Fibroblast of pulmonary artery (primary cell): ENCODE data around the gene DAD1.
"Not testable (repeated sequence)": the region's sequence is repeated elsewhere in the genome, so short reads cannot be mapped to it uniquely, and the experiment has no call there.

Source experiments
- DNase-seq: peaks from one replicate; pipeline ENCODE4 v3.0.0-alpha.2; 2010; ENCODE audit warnings: low read depth
- H3K4me3 ChIP-seq: replicated peaks from 2 replicates; pipeline ENCODE4 v1.5.1; 2011; ENCODE audit warnings: low read depth, mild to moderate bottlenecking, control low read depth, low read length, moderate library complexity
- TF ChIP-seq, protein P1 (sequence below): IDR thresholded peaks from 2 replicates; pipeline ENCODE4 v1.5.1; 2011; ENCODE audit warnings: mild to moderate bottlenecking, control low read depth, low read length, inconsistent platforms; ENCODE audit errors: missing control alignments

The DAD1 gene

DNA sequence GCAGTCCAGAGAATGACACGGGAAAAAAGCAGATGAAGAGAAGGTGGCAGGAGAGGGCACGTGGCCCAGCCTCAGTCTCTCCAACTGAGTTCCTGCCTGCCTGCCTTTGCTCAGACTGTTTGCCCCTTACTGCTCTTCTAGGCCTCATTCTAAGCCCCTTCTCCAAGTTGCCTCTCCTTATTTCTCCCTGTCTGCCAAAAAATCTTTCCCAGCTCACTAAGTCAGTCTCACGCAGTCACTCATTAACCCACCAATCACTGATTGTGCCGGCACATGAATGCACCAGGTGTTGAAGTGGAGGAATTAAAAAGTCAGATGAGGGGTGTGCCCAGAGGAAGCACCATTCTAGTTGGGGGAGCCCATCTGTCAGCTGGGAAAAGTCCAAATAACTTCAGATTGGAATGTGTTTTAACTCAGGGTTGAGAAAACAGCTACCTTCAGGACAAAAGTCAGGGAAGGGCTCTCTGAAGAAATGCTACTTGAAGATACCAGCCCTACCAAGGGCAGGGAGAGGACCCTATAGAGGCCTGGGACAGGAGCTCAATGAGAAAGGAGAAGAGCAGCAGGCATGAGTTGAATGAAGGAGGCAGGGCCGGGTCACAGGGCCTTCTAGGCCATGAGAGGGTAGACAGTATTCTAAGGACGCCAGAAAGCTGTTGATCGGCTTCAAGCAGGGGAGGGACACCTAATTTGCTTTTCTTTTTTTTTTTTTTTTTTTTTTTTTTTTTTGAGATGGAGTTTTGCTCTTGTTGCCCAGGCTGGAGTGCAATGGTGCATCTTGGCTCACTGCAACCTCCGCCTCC is 40.9 kb downstream of the DAD1 start:
- TF ChIP-seq, protein P1, sequence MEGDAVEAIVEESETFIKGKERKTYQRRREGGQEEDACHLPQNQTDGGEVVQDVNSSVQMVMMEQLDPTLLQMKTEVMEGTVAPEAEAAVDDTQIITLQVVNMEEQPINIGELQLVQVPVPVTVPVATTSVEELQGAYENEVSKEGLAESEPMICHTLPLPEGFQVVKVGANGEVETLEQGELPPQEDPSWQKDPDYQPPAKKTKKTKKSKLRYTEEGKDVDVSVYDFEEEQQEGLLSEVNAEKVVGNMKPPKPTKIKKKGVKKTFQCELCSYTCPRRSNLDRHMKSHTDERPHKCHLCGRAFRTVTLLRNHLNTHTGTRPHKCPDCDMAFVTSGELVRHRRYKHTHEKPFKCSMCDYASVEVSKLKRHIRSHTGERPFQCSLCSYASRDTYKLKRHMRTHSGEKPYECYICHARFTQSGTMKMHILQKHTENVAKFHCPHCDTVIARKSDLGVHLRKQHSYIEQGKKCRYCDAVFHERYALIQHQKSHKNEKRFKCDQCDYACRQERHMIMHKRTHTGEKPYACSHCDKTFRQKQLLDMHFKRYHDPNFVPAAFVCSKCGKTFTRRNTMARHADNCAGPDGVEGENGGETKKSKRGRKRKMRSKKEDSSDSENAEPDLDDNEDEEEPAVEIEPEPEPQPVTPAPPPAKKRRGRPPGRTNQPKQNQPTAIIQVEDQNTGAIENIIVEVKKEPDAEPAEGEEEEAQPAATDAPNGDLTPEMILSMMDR, result no peak
- DNase-seq, result no peak

GRCh38 chr14:22547313-22547947 is 41.6 kb downstream of the DAD1 start:
- no peak overlapping the region for H3K4me3 ChIP-seq
- TF ChIP-seq, protein P1, result no peak

More for the DNA sequence above, 40.9 kb downstream of the DAD1 start:
- no peak overlapping the region for H3K4me3 ChIP-seq

GRCh38 chr14:22546722-22547071 is 42.3 kb downstream of the DAD1 start:
- no peak for DNase-seq
- TF ChIP-seq, protein P1, result no peak
- H3K4me3 ChIP-seq, result no peak overlapping the region

More at GRCh38 chr14:22547313-22547947, 41.6 kb downstream of the DAD1 start:
- DNase-seq, result no peak

- no peak overlapping the region for H3K4me3 ChIP-seq
- peak; percentile 79 for DNase-seq
- TF ChIP-seq, protein P1, result no peak
These were observed 42.9 kb downstream of the DAD1 start for GRCh38 chr14:22545842-22546721.

DNA sequence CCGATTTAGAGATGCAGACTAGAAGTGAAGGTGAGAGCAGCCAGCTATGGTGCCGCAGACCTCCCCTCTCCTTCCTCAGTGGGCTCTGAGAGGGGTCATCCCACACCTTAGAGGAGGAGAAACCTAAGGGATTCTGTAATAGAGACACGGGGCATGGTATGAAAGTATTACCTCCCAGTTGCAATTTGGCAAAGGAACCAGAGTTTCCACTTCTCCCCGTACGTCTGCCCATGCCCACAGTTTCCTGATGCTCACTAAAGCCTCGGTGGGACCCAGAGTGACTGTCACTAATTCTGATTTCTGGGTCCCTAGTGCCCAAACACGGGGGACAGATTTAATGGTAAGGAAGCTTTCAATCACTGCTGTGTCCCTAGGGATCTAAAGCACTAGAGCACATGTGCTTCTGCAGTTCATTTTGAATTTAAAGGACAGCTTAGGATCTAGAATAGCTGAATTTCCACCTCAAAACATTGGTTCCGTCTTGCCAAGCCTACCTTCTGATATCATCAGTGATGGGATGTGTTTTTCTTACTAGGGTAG is 44.1 kb downstream of the DAD1 start:
- no peak for DNase-seq
- no peak overlapping the region for H3K4me3 ChIP-seq

GRCh38 chr14:22544406-22544805 is 44.6 kb downstream of the DAD1 start:
- TF ChIP-seq, protein P1, result no peak
- H3K4me3 ChIP-seq, result no peak overlapping the region
- no peak for DNase-seq

More for the DNA sequence above, 44.1 kb downstream of the DAD1 start:
- TF ChIP-seq, protein P1, result no peak

DNA sequence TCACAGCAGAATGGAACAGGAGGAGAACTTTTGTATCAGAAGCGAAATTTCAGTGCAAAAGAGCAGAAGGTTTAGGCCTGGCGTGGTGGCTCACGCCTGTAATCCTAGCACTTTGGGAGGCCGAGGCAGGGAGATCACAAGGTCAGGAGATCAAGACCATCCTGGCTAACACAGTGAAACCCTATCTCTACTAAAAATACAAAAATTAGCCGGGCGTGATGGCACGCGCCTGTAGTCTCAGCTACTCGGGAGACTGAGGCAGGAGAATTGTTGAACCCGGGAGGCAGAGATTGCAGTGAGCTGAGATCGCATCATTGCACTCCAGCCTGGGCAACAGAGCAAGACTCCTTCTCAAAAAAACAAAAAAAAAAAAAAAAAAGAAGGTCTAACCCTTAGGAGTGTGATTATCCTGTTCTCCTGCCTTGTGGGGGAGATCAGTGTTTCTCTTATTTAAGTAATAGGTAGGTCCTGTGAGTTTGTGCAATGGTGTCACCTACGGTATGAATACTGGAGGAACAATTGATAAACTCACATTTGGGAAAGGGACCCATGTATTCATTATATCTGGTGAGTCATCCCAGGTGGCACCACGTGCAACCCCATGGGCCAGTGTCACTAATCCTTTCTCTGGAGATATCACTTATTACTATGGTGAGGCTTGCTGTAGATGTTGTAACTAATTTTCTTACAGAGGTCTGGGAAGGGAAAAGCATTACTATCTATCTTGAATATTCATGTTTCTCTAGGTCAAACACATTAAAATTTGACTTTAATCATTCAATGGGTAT is 45.3 kb downstream of the DAD1 start:
- DNase-seq, result not testable (repeated sequence)

More for the DNA sequence above, 45.3 kb downstream of the DAD1 start:
- H3K4me3 ChIP-seq, result not testable (repeated sequence)
